Endothelial cell of umbilical vein (primary cell): ENCODE measurements around the gene EPB42. TPM values are rescaled to one million over a fixed set of nuclear protein-coding genes. Genes with fewer than 3 reads are reported as not detected.
A peak's percentile ranks its signal among the peaks of the same experiment; 100 is the strongest.

ENCODE experiments used
- BruUV-seq: library from RNA; stranded (reverse); fragments of 400-500 nt; replicated peaks from 2 replicates; lab custom pipeline; 2021; lab: Mats Ljungman, UMichigan
- CTCF ChIA-PET: fragments of 300-600, 350-600 bp; sonication (Branson Sonifier 250); formaldehyde crosslinking; loops from one replicate; lab custom pipeline; 2021; ENCODE audit warnings: antibody characterized with exemption, inconsistent platforms; lab: Charles Lee
- POLR2A ChIA-PET: fragments of 300-600, 350-600 bp; sonication (Branson Sonifier 250); formaldehyde crosslinking; loops from one replicate; lab custom pipeline; 2021; ENCODE audit warnings: antibody characterized with exemption, inconsistent platforms; lab: Charles Lee
- DNase-seq: peaks from one replicate; pipeline ENCODE4 v3.0.0-alpha.2; 2011; ENCODE audit warnings: low read depth, low spot score
- FAIRE-seq: peaks from 2 replicates; lab custom pipeline; 2011; peaks lifted over from hg19 to GRCh38; lab: Jason Lieb, UNC
- H2AFZ ChIP-seq: 2 replicates; pipeline ENCODE4 v1.6.0; 2012; ENCODE audit warnings: low read depth, low read length, control low read depth, inconsistent platforms
- H3K27ac ChIP-seq: 2 replicates; pipeline ENCODE4 v1.5.1; 2011; ENCODE audit warnings: low read depth, mild to moderate bottlenecking, control low read depth, low read length, moderate library complexity; ENCODE audit not compliant: insufficient read depth
- H3K27me3 ChIP-seq, 2 experiments: 2 replicates each; pipeline versions ENCODE4 v1.6.0 to v1.6.1; 2011; ENCODE audit warnings: low read length in 2 of 2, mixed read lengths in 1 of 2; ENCODE audit not compliant: control insufficient read depth in 2 of 2, insufficient read depth in 2 of 2
- H3K36me3 ChIP-seq, 2 experiments: 2 replicates in 1 of 2; 3 replicates in 1 of 2; pipeline ENCODE4 v1.5.1; 2011; ENCODE audit warnings: low read length in 2 of 2, mild to moderate bottlenecking in 1 of 2, moderate library complexity in 1 of 2; ENCODE audit not compliant: control insufficient read depth in 2 of 2, insufficient read depth in 2 of 2; ENCODE audit errors: extremely low read depth in 1 of 2
- H3K4me1 ChIP-seq: 3 replicates; pipeline ENCODE4 v1.5.1; 2011; ENCODE audit warnings: mild to moderate bottlenecking, low read length; ENCODE audit not compliant: control insufficient read depth, insufficient read depth; ENCODE audit errors: extremely low read depth
- H3K4me2 ChIP-seq: 2 replicates; pipeline ENCODE4 v1.6.1; 2011; ENCODE audit warnings: low read length, control low read depth, mixed read lengths; ENCODE audit not compliant: insufficient read depth
- H3K4me3 ChIP-seq, 3 experiments: fragments of 200-600 bp in 1 of 3; sonication (generic), shearing (Covaris generic) in 1 of 3; replicated peaks in 1 of 3; 2 replicates each; pipeline ENCODE4 v1.5.1; 2011 to 2016; ENCODE audit warnings: control low read depth in 3 of 3, low read length in 3 of 3, mild to moderate bottlenecking in 2 of 3, inconsistent platforms in 1 of 3, low read depth in 1 of 3, moderate library complexity in 1 of 3; ENCODE audit not compliant: insufficient read depth in 1 of 3
- H3K79me2 ChIP-seq: 2 replicates; pipeline ENCODE4 v1.6.0; 2012; ENCODE audit warnings: low read length, inconsistent platforms; ENCODE audit not compliant: control insufficient read depth, insufficient read depth
- H3K9ac ChIP-seq: replicated peaks from 2 replicates; pipeline ENCODE3; 2011; ENCODE audit warnings: low read length, control low read depth; ENCODE audit not compliant: insufficient read depth; ENCODE audit errors: extremely low read depth
- H3K9me1 ChIP-seq: replicated peaks from 3 replicates; pipeline ENCODE4 v1.6.0; 2011; ENCODE audit warnings: mild to moderate bottlenecking, low read length; ENCODE audit not compliant: control insufficient read depth, insufficient read depth; ENCODE audit errors: extremely low read depth
- H3K9me3 ChIP-seq: replicated peaks from 2 replicates; pipeline ENCODE4 v1.5.1; 2012; ENCODE audit warnings: low read length, inconsistent platforms; ENCODE audit not compliant: control insufficient read depth, insufficient read depth
- H4K20me1 ChIP-seq: replicated peaks from 2 replicates; pipeline ENCODE3; 2011; ENCODE audit warnings: mild to moderate bottlenecking, low read length; ENCODE audit not compliant: control insufficient read depth, insufficient read depth; ENCODE audit errors: extremely low read depth
- CTCF ChIP-seq, 2 donors: IDR thresholded peaks; 1 replicate in 1 of 2; 2 replicates in 1 of 2; pipeline ENCODE4 v1.5.1; 2011; ENCODE audit warnings: low read length in 2 of 2, mild to moderate bottlenecking in 2 of 2, moderate library complexity in 2 of 2, control low read depth in 1 of 2, inconsistent platforms in 1 of 2, low read depth in 1 of 2; ENCODE audit not compliant: insufficient read depth in 1 of 2; ENCODE audit errors: extremely low read depth in 1 of 2
- FOS ChIP-seq: IDR thresholded peaks from 2 replicates; pipeline ENCODE4 v1.6.1; 2011; ENCODE audit warnings: mild to moderate bottlenecking, low read length, moderate library complexity, borderline replicate concordance; ENCODE audit not compliant: insufficient read depth
- GATA2 ChIP-seq: IDR thresholded peaks from 2 replicates; pipeline ENCODE4 v1.7.0; 2011; ENCODE audit warnings: low read depth, mild to moderate bottlenecking, moderate library complexity, mixed read lengths, low read length; ENCODE audit not compliant: insufficient read length, insufficient read depth
- POLR2AphosphoS5 ChIP-seq: IDR thresholded peaks from 2 replicates; pipeline ENCODE4 v1.6.1; 2012; ENCODE audit warnings: low read depth, mild to moderate bottlenecking, control low read depth, low read length, moderate library complexity; ENCODE audit not compliant: insufficient read depth
- dilution Hi-C: fragments of 300-500 bp; cut with MboI; formaldehyde crosslinking; loops from one replicate; pipeline ENCODE4 v1.15.0; 2019; ENCODE audit warnings: low sequenced_read_pairs; ENCODE audit not compliant: extremely low pct_ligation_motif_present
- intact Hi-C: fragments of 100-400 bp; cut with micrococcal nuclease; formaldehyde crosslinking; loops from one replicate; pipeline ENCODE4 v1.10.0; 2022
- polyA plus RNA-seq, 4 experiments: library from polyadenylated mRNA; depleted of rRNA in 3 of 4; stranded (reverse) in 3 of 4; unstranded in 1 of 4; fragments of >200 nt; gene quantifications; 2 replicates each; pipeline versions ENCODE4 v1.2.1 to v1.2.3, GENCODE V29; 2011 to 2012; ENCODE audit warnings: missing spikeins in 1 of 4
- total RNA-seq: library from RNA; stranded (reverse); gene quantifications from 2 replicates; pipeline ENCODE4 v1.2.3, GENCODE V29; 2021
- TF ChIP-seq, protein P1 (sequence below): IDR thresholded peaks from 2 replicates; pipeline ENCODE4 v1.6.1; 2011; ENCODE audit not compliant: insufficient read depth, insufficient read length

EPB42 gene
- total and polyA plus RNA-seq, 2 donors (not counting 3 experiments of a cell fraction or from before 2014, with no cell fraction given), result not detected

DNA sequence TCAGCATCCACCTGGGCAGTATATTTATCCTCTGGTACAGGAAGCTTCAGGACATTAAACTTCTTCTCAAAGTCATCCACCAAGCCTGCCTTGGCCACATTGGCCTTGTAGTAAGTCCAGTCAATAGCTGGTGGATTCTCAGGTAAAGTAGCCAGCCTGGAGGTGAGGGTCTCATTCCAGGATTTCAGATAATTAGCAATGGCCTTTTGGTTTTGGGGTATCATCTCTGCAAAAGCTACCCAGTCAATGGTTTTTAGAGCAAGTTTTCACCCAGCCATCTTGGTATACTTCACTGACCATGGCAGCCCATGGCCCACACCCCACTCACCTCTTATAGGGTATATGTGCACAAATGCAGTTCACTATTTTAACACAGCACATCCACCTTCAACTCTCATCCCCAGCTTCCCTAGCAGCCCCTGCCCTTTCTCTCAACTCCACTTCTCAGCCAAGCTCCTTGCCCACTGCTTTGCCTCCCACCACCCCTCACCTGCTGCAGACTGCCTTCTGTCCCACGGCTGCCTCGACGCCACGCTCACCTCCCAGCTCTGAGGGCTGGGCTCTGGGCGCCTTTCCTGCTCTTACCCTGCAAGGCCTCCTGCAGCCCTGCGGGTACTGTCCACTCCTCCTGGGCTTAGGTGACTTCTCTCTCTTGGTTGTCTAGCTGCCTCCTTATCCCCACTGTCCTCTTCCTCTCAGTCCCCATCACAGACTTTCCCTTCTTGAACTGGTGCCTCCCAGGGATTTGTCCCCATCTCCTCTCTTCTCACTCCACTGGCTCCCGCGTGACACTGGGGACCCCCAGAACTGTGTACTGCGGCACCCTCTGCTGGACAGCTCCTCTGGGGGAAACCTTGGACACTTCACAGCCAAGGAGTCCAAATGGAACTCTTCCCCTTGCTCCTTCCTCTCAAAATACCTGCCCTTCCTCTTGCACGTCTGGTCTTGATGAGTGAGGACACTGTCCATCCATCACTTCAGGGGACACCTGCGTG is 47.6 kb upstream of the EPB42 start:
- intact Hi-C loops, result loop anchor here (1.0 kb wide), 1 partner anchor 43 kb away; no protein-coding TSS in a partner anchor
- H3K27ac ChIP-seq, result no peak overlapping the region
- H3K4me3 ChIP-seq, result no peak overlapping the region
- H3K27me3 ChIP-seq, result peaks cover 11 to 26% of the 10 kb centered on the region in 2 experiments
- no peaks in the 10 kb centered on the region for H3K36me3 ChIP-seq
- BruUV-seq, result no TSS peak
- DNase-seq (no peak), FAIRE-seq (no peak)
- no peaks in the 10 kb centered on the region for H3K4me1 ChIP-seq
- H2AFZ ChIP-seq, result no peak overlapping the region
- no peaks in the 10 kb centered on the region for H3K9me1 ChIP-seq
- POLR2A ChIA-PET, result no interaction called here
- H3K9me3 ChIP-seq, result no peaks in the 10 kb centered on the region
- dilution Hi-C loops, result no loop called here
- H4K20me1 ChIP-seq, result no peaks in the 10 kb centered on the region
- H3K4me2 ChIP-seq, result no peak overlapping the region
- no peak overlapping the region for H3K9ac ChIP-seq
- CTCF ChIA-PET, result interaction anchor here (0.7 to 5.2 kb wide), 8 partner anchors 14 to 80 kb away, joined by 3 to 58 read pairs (median 4); no protein-coding TSS in a partner anchor
- H3K79me2 ChIP-seq, result no peaks in the 10 kb centered on the region
- no peak for TF ChIP-seq FOS
- peak in 1 of 2 donors; percentile 23 for TF ChIP-seq CTCF (IDR thresholded peaks at IDR 0.05; ENCODE audit: extremely low read depth in 1 of 2, insufficient read depth in 1 of 2, low read depth in 1 of 2, low read length in 2 of 2)

- Histone ChIP-seq H3K4me1 (no peaks in the 10 kb centered on the region), H3K36me3 (no peaks in the 10 kb centered on the region), H3K27ac (no peak overlapping the region), H3K9ac (no peak overlapping the region), H3K9me1 (no peaks in the 10 kb centered on the region), H3K27me3 (peaks cover 13 to 26% of the 10 kb centered on the region in 2 experiments), H3K79me2 (no peaks in the 10 kb centered on the region), H3K4me2 (no peak overlapping the region), H4K20me1 (no peaks in the 10 kb centered on the region), H3K9me3 (no peaks in the 10 kb centered on the region), H3K4me3 (no peak overlapping the region), H2AFZ (no peak overlapping the region)
- no peak for TF ChIP-seq POLR2AphosphoS5
- TF ChIP-seq GATA2, result no peak
- TF ChIP-seq, protein P1, sequence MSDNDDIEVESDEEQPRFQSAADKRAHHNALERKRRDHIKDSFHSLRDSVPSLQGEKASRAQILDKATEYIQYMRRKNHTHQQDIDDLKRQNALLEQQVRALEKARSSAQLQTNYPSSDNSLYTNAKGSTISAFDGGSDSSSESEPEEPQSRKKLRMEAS, result no peak
- no peak for TF ChIP-seq FOS
- BruUV-seq, result no TSS peak
- intact Hi-C loops (no loop called here), dilution Hi-C loops (no loop called here)
- no peak for DNase-seq
- ChIA-PET POLR2A (no interaction called here), CTCF (interaction anchor here (1.3 to 5.2 kb wide), 5 partner anchors 15 to 63 kb away, joined by 3 to 58 read pairs (median 7); no protein-coding TSS in a partner anchor)
- no peak for FAIRE-seq
Measured at GRCh38 chr15:43267439-43267838, 46.6 kb upstream of the EPB42 start.
